HG02610 (cell line): ENCODE results near the gene SGPP2.
"Not testable (repeated sequence)": the region's sequence is repeated elsewhere in the genome, so short reads cannot be mapped to it uniquely, and the experiment has no call there.

ENCODE experiments used
- ATAC-seq: cut with Tn5 transposase; IDR thresholded peaks from one replicate; pipeline ENCODE4 v1.9.1; 2021; ENCODE audit warnings: mild to moderate bottlenecking, moderate library complexity; ENCODE audit not compliant: unreplicated experiment

Gene SGPP2

GRCh38 chr2:222572264-222572721 lies 147.9 kb downstream of the SGPP2 start:
- no peak for ATAC-seq

- ATAC-seq, result no peak
Measured at GRCh38 chr2:222572751-222573174, 148.4 kb downstream of the SGPP2 start.

GRCh38 chr2:222575618-222576017 lies 151.3 kb downstream of the SGPP2 start:
- ATAC-seq, result no peak

GRCh38 chr2:222576171-222577081 lies 152.1 kb downstream of the SGPP2 start:
- ATAC-seq, result no peak

GRCh38 chr2:222577341-222577740 lies 153.0 kb downstream of the SGPP2 start:
- ATAC-seq, result no peak

GRCh38 chr2:222582928-222583327 lies 158.6 kb downstream of the SGPP2 start:
- ATAC-seq, result no peak

- ATAC-seq, result not testable (repeated sequence)
Measured at GRCh38 chr2:222584589-222584988, 160.2 kb downstream of the SGPP2 start.

GRCh38 chr2:222591661-222592060 lies 167.3 kb downstream of the SGPP2 start:
- no peak for ATAC-seq

- ATAC-seq, result no peak
Measured at GRCh38 chr2:222592176-222592575, 167.8 kb downstream of the SGPP2 start.

- ATAC-seq, result no peak
Measured at GRCh38 chr2:222594679-222595078, 170.3 kb downstream of the SGPP2 start.

GRCh38 chr2:222595581-222595980 lies 171.2 kb downstream of the SGPP2 start:
- ATAC-seq, result no peak

- ATAC-seq, result no peak
Measured at GRCh38 chr2:222598611-222599010, 174.3 kb downstream of the SGPP2 start.

GRCh38 chr2:222603501-222603900 lies 179.2 kb downstream of the SGPP2 start:
- no peak for ATAC-seq

GRCh38 chr2:222604749-222605515 lies 180.6 kb downstream of the SGPP2 start:
- ATAC-seq, result no peak

- ATAC-seq, result no peak
Measured at GRCh38 chr2:222606306-222606705, 182.0 kb downstream of the SGPP2 start.

- no peak for ATAC-seq
Measured at GRCh38 chr2:222608081-222608480, 183.7 kb downstream of the SGPP2 start.

GRCh38 chr2:222609381-222609780 lies 185.0 kb downstream of the SGPP2 start:
- ATAC-seq, result no peak
